Activated CD4-positive, CD25-positive, alpha-beta regulatory T cell (primary cell): Measurements from ENCODE around the gene GRAMD1A.
"Not testable (repeated sequence)": the region's sequence is repeated elsewhere in the genome, so short reads cannot be mapped to it uniquely, and the experiment has no call there.

ENCODE experiments used
- DNase-seq, 4 experiments: peaks; one replicate each; lab custom pipeline; 2025; lab: John Stamatoyannopoulos, UW

GRAMD1A gene

GRCh38 chr19:35037716-35038622, 37.8 kb downstream of the GRAMD1A start:
- DNase-seq: no peak

DNA sequence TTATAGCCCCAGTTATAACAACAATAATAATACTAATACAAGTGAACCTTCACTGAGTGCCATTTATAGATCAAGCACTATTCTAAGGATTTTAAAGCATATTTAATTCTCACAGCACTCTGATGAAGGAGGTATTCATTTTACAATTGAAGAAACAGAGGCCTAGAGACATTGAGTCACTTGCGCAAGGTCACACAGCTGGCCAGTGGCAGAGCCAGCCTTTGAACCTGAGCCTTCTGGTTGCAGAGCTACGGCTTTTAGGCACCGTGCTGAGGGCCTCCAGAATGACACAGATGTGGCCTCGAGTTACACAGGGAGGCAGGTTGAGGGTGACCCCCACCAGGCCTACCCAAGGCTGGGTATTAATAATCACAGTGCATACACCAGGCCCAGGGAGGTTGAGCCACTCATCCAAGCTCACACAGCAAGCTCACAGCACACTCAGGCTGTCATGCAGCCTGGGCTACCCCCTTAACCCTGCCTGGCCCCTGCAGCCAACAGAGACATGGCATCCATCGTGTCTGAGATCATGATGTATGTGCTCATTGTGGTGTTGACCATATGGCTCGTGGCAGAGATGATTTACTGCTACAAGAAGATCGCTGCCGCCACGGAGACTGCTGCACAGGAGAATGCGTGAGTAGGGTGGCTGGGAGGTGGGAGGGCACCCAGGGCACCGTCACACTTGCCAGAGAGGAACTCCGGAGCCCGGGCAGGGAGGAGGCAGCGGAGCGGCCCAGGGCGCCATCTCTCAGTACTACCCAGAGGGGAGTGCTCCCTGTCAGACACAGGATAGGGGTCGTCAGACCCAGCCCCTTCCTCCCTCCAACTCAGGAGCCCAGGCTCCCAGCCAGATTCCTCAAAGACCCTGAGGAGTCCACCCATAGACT, 38.7 kb downstream of the GRAMD1A start:
- no peak for DNase-seq

DNA sequence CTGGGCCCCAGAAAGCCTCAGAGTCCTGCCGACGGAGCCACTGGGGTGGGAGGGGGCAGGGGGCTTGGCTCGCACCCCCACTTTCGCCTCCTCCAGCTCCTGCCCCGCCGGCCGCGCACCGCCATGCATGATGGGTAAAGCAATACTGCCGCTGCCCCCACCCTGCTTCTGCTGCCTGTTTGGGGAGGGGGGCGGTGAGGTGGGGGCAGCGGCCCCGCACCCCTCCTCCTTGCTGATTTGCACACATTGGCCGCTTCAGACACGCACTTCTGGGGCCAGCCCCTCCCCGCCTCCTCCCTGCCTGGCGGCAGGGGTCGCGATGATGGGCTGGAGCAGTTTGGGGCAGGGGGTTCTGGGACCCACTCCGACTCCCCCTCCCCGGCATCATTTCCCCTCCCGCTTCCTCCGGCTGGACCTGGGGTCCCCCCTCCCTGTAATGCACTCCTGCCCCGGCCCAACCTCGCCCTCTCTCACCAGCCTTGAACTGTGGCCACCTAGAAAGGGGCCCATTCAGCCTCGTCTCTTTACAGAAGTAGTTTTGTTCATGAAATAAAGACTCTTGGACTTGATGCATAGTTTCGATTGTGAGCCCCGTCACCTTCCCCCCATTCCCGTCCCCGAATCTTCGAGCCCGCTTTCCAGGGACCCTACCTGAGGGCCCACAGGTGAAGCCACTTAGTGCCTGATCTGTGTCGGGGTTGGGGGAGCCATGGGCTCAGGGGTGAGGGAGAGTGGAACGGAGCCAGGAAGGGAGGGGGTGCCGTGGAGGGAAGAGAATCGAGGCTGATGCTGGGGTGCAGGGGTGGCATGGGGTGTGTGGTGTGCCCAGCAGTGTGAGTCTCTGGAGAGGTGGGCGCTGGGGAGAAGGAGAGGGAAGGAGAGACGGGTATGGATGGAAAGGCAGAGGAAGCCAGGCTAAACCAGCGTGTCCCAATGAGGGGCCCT, 40.0 kb downstream of the GRAMD1A start:
- no peak for DNase-seq

DNA sequence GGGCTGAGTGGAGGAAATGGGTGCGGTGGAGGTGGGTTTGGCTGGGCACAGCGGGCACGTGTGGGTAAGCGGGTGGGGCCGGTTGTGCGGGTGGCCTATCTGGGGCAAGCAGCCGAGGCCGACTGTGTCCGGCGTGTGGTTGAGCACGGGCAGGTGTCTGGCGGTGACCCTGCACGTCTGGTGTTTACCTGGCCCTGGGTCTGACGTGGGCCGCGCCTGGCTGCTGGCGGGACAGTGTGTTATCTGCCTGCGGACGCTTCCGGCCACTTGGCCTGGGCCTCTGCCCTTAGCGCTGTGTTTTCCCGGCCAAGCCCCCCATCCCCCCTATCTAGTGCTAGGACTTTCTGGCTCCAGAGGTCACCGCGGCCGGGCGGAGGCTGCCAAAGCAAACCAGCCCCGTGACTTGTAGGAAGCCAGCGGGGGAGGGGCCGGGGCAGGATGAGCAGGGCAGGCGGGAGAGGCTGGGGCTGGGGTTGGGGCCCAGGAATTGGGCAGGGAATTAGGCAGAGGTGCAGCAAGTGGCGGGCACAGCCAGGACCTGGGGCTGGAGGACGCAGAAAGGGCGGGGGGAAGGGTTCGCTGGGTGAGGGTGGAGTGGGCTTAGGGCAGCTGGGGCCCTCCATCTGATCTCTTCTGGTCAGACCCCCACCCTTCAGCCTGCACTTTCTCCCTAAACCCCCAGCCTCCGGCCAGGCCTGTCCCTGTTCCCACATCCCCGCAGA, 40.9 kb downstream of the GRAMD1A start:
- no peak for DNase-seq

- DNase-seq: no peak
Measured at GRCh38 chr19:35041548-35042055, 41.5 kb downstream of the GRAMD1A start, which contains the start of gene HPN. TSS of gene HPN (plus strand) at chr19:35041721. CDS start at chr19:35042507, 786 bp downstream.

GRCh38 chr19:35042056-35042730, 42.1 kb downstream of the GRAMD1A start:
- DNase-seq: no peak

GRCh38 chr19:35042954-35043604, 43.0 kb downstream of the GRAMD1A start:
- no peak for DNase-seq

GRCh38 chr19:35043906-35044305, 43.8 kb downstream of the GRAMD1A start:
- DNase-seq: no peak

- DNase-seq: peak in 2 of 4 experiments; percentile 32 to 50
Measured at GRCh38 chr19:35044317-35045117, 44.4 kb downstream of the GRAMD1A start.

DNA sequence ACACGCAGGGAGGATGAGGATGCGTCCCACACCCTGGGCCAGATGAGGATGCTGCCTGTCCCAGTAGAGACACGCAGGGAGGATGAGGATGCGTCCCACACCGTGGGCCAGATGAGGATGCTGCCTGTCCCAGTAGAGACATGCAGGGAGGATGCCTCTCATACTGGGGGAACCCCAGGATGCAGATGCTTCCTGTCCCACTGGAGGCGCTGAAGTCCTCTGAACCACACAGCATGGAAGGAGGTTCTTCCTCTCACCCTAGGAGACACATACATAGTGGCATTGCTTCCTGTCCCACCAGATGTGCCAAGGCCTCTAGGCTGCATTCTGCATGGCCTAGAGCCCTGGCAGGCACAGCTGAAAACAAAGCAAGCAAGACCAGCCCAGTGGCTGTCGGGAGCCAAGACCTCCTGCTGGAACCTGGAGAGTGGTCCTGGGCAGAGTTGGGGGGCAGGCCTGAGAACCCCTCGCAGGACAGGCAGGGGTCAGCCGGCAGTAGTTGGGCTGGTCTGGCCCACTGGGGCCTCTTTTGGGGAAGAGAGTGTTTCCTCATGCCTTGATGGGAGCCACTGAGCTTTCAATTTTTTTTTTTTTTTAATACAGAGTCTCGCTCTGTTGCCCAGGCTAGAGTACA, 45.7 kb downstream of the GRAMD1A start:
- no peak for DNase-seq

GRCh38 chr19:35046461-35046860, 46.3 kb downstream of the GRAMD1A start:
- DNase-seq: no peak

DNA sequence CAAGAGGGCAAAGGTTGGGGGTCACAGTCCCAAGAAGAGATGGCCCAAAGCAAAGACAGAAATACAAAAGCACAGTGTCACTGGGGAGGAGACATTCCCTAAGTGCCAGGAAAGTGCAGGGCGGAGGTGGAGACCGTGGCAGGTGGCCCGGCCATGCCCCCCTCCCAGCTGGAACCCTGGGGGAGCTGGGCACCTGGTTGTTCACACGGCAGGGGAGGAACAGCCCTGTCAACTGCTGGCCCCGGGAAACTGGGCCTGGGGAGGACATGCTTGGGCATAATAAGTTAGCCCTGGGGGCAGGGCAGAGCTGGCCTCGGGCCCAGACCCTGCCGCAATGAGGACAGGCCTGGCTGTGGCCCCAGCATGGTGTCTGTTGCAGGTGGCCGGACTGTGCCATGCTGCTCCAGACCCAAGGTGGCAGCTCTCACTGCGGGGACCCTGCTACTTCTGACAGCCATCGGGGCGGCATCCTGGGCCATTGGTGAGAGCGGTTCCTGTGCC, 48.8 kb downstream of the GRAMD1A start:
- no peak for DNase-seq

GRCh38 chr19:35049456-35049855, 49.3 kb downstream of the GRAMD1A start:
- no peak for DNase-seq

GRCh38 chr19:35050662-35051061, 50.5 kb downstream of the GRAMD1A start:
- DNase-seq: not testable (repeated sequence)

- DNase-seq: not testable (repeated sequence)
Measured at GRCh38 chr19:35051268-35051667, 51.1 kb downstream of the GRAMD1A start.

DNA sequence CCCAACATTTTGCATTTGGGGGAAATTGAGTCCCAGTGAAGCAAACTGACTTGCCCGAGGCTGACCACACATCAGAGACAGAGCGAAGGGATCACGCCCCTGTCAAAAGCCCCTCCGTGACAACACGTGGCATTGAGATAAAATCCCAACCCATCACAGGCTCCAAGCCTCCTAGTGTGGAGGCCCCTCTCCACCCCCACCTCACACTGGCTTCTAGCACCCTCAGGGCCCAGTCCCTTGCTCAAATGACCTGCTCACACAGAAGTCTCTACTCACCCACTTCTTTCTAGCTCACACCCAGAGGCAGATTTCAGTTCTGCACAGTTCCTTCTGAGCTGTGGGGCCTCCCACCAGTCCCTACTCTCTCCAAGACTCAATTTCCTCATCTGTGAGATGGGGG, 51.7 kb downstream of the GRAMD1A start:
- no peak for DNase-seq

DNA sequence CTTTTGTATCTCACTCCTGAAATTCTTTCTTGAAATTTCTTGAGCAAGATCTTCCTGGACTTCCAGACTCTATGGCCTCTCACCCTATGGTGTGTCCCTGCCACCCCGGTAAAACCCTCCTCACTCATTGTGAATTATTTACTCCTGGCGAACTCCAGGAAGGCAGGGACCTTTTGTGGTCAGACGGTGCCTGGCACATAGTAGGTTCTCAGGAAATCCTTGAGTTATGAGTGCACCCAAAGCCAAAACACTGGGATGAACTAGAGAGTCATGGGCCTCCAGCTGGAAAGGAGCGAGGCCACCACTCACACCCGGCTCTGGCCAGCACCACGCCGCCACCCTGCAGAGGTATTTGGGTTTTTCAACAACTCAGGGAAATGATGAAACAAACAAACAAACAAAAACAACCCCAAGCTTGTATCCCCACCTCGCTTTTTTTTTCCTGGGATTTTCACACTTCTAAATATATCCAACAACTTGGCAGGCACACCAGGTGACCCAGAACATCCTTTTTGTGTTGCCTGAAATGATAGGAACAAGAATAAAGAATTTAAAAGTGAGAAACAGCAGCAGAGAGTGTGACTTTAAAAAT, 52.6 kb downstream of the GRAMD1A start:
- DNase-seq: no peak
